Activated CD8-positive, alpha-beta memory T cell treated with anti-CD3 and anti-CD28 coated beads, Interleukin-2, amount 10 ng/mL, durations not matched to agents 7 days and 5 days (primary cell): Measurements from ENCODE around the gene RINL. TPM values are rescaled to one million over a fixed set of nuclear protein-coding genes. Genes with fewer than 3 reads are reported as not detected.

Source experiments
- ATAC-seq: fragments of 150-1000 bp; cut with Tn5 transposase; one replicate; pipeline ENCODE4 v1.10.0; 2021; ENCODE audit warnings: moderate library complexity
- CTCF ChIA-PET: fragments of 350-600 bp; sonication (Branson Sonifier 250); formaldehyde crosslinking; loops from one replicate; lab custom pipeline; 2021; ENCODE audit warnings: antibody characterized with exemption; lab: Charles Lee
- DNase-seq: peaks from one replicate; pipeline ENCODE4 v3.0.0-alpha.2; 2020
- H3K27ac Mint-ChIP-seq: one replicate; pipeline ENCODE4 v1.8.0; 2021; ENCODE audit warnings: mild to moderate bottlenecking, mixed read lengths
- H3K27me3 Mint-ChIP-seq: one replicate; pipeline ENCODE4 v1.8.0; 2021; ENCODE audit warnings: mixed read lengths
- H3K36me3 Mint-ChIP-seq: one replicate; pipeline ENCODE4 v1.8.0; 2021; ENCODE audit warnings: mild to moderate bottlenecking, mixed read lengths
- H3K4me1 Mint-ChIP-seq: one replicate; pipeline ENCODE4 v1.8.0; 2021; ENCODE audit warnings: mixed read lengths
- H3K4me3 Mint-ChIP-seq: one replicate; pipeline ENCODE4 v1.8.0; 2021; ENCODE audit warnings: mild to moderate bottlenecking, moderate library complexity, mixed read lengths
- H3K9me3 Mint-ChIP-seq: one replicate; pipeline ENCODE4 v1.8.0; 2022; ENCODE audit warnings: low read depth, mixed read lengths
- total RNA-seq, 2 experiments: library from RNA; stranded (reverse); gene quantifications; one replicate each; pipeline ENCODE4 v1.2.3, GENCODE V29; 2021

RINL gene
- total RNA-seq, 2 experiments from 2014 or later, result 80.1 to 81.0 TPM

DNA sequence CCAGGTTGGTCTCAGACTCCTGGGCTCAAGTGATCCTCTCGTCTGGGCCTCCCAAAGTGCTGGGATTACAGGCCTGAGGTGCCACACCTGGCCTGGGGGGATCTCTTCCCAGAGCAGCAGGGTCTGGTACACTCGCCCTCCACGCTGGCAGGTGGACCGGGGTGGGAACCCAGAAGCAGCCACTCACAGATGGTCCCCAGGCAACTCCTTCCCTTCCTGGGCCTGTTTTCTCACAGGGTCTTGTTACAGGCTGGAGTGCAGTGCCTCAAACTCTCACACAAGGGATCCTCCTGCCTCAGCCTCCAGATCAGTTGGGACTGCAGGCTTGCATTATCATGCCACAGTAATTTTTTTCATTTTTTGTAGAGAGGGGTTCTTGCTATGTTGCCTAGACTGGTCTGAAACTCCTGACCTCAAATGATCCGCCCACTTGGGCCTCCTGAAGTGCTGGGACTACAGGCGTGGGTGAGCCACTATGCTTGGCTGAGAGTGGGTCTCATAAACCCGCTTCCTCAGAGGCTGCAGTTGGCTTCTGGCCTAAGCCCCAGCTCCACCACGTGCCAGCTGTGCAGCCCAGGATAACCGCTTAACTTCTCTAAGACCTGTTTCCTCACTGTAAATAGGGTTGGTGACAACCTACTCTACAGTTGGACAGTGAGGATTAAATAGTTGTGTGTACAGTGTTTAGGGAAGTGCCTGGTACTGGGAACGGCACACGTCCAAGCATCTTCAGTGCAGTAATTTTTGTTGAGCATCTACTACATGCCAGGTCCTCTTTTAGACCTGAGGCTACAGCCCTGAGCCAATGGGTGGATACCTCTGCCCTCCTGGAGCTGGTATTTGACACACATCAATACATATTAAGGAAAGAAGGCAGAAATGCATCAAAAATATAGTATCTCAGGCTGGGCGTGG, 34.8 kb upstream of the RINL start:
- no peak for ATAC-seq
- CTCF ChIA-PET, result interaction anchor here (1.0 to 1.6 kb wide), 4 partner anchors 11 to 26 kb away, joined by 3 to 7 read pairs (median 3); partner anchors contain the start of genes MRPS12 and SARS2

DNA sequence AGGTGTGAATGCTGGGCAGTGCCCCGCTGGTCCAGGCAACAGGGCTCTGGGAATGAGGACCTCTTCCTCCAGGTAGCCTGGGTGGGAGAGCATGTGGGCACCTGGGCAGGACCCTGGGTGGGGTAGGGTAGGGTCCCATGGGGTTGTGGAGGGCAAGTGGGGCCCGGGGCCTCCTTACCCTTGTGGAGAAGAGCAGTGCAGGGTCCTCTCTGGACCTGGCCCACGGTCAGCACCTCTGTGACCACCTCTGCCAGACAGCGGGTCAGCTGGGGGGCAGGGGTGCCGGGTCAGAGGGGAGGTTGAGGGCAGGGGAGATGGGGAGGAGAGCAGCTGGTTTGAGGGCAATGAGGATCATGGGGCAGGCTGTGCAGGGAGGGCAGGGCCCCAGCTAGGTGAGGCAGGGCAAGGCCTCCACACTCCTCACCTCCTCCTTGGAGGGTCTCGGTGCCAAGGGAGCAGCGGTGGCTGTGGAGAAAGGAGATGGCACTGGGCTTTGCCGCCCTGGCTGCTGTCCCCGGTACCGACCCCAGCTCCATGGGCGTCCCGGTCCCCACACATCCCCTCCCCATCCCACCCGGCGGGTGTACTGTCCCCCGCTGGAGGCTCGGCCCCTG, 33.4 kb upstream of the RINL start:
- H3K27ac Mint-ChIP-seq, result no peak overlapping the region
- H3K4me3 Mint-ChIP-seq, result no peak overlapping the region
- DNase-seq, result no peak
- peaks cover 9% of the 10 kb centered on the region for H3K4me1 Mint-ChIP-seq
- H3K36me3 Mint-ChIP-seq, result peaks cover 26% of the 10 kb centered on the region
- H3K9me3 Mint-ChIP-seq, result peaks cover 4% of the 10 kb centered on the region
- CTCF ChIA-PET, result interaction anchor here (1.0 kb wide), 1 partner anchor 19 kb away, joined by 3 read pairs; the partner anchor contains the start of genes MRPS12 and SARS2
- ATAC-seq, result no peak
- H3K27me3 Mint-ChIP-seq, result no peaks in the 10 kb centered on the region

More for the DNA sequence above, 34.8 kb upstream of the RINL start:
- Mint-ChIP-seq H3K9me3 (no peaks in the 10 kb centered on the region), H3K27me3 (no peaks in the 10 kb centered on the region), H3K4me3 (no peak overlapping the region), H3K36me3 (peaks cover 13% of the 10 kb centered on the region), H3K4me1 (peaks cover 9% of the 10 kb centered on the region), H3K27ac (no peak overlapping the region)
- DNase-seq, result no peak

DNA sequence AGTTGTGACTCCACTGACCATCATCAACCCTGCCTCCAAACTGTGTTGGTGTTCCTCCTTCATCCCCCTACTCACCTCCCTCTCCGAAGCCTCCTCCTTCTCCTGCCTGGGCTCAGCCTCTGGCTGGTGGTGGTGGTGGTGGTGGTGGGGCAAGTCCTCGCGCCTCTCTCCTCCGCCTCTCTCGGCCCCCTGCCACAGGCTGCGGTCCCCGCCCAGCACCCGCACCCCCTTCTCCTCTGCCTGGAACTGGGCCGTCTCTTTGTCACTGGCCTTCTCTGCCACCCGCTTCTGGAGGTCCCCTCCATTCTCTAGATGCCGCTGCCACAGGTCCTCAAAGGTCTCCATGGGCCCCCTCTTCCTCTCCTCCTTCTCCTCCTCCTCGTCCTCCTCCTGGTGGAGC, 32.4 kb upstream of the RINL start:
- CTCF ChIA-PET, result no interaction called here
- no peak for ATAC-seq
- no peak overlapping the region for H3K27ac Mint-ChIP-seq

DNA sequence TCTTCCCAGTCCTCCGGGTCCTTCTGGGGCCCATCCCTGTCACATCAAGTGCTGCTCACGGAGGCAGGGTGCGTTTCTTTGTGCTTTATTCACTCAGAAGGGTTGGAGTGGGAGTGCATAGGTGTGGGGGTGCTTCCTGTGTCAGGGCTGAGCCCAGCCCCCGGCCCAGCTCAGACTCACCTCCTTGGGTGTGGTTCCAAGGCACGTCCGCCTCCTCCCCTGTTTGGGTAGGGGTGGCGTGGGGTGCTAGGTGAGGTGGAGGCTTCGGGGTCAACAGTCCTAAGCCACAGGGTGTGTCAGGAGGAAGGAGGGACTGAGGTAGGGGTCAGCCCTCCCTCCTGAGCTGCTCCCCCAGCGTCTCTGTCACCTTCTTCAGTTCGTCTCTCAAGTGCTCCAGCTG, 30.8 kb upstream of the RINL start:
- H3K9me3 Mint-ChIP-seq, result peaks cover 4% of the 10 kb centered on the region
- peaks cover 40% of the 10 kb centered on the region for H3K36me3 Mint-ChIP-seq

More for the DNA sequence above, 32.4 kb upstream of the RINL start:
- DNase-seq, result no peak
- Mint-ChIP-seq H3K4me1 (peaks cover 9% of the 10 kb centered on the region), H3K9me3 (peaks cover 4% of the 10 kb centered on the region), H3K4me3 (no peak overlapping the region), H3K36me3 (peaks cover 28% of the 10 kb centered on the region), H3K27me3 (no peaks in the 10 kb centered on the region)

DNA sequence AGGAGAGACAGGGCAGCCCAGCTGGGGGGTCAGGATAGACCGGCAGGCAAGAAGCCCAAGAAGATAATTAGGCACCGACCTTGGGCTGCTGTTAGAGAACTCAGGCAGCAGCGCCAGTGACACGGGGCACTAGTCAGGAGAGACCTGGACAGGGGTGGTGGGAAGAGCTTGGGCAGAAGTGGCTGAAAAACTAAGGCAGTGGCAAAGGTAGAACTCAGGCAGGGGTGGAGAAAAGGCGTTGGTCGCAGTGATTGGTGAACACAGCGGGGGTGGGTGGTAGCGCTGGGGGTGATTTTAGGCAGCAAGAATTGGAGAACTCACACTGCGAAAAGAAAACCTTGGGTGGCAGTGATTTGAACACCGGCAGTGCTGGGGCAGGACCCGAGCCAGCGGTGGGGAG, 29.6 kb upstream of the RINL start:
- no peak overlapping the region for H3K27ac Mint-ChIP-seq
- peaks cover 46% of the 10 kb centered on the region for H3K36me3 Mint-ChIP-seq
- peaks cover 15% of the 10 kb centered on the region for H3K4me1 Mint-ChIP-seq
- H3K9me3 Mint-ChIP-seq, result peaks cover 4% of the 10 kb centered on the region
- DNase-seq, result no peak
- H3K27me3 Mint-ChIP-seq, result no peaks in the 10 kb centered on the region
- CTCF ChIA-PET, result interaction anchor here (1.0 to 2.1 kb wide), 2 partner anchors 20 to 23 kb away, joined by 4 to 9 read pairs; partner anchors contain the start of genes MRPS12 and SARS2
- H3K4me3 Mint-ChIP-seq, result no peak overlapping the region
- ATAC-seq, result no peak

More for the DNA sequence above, 30.8 kb upstream of the RINL start:
- DNase-seq, result no peak
- no peak for ATAC-seq
- CTCF ChIA-PET, result interaction anchor here (1.0 to 2.1 kb wide), 2 partner anchors 9 to 21 kb away, joined by 3 to 9 read pairs; partner anchors contain the start of genes NFKBIB and SIRT2
- Mint-ChIP-seq H3K27ac (peak overlapping the region; percentile 9), H3K4me3 (no peak overlapping the region), H3K4me1 (peaks cover 16% of the 10 kb centered on the region), H3K27me3 (no peaks in the 10 kb centered on the region)

DNA sequence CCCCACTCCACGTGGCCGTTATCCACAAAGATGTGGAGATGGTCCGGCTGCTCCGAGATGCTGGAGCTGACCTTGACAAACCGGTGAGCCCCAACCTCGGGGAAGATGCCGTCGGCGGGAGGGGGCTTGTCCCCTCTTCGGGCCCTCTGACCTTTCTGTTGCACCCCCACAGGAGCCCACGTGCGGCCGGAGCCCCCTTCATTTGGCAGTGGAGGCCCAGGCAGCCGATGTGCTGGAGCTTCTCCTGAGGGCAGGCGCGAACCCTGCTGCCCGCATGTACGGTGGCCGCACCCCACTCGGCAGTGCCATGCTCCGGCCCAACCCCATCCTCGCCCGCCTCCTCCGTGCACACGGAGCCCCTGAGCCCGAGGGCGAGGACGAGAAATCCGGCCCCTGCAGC, 29.2 kb upstream of the RINL start:
- CTCF ChIA-PET, result interaction anchor here (1.8 to 2.1 kb wide), 2 partner anchors 20 to 50 kb away, joined by 3 to 9 read pairs; no protein-coding TSS in a partner anchor
- H3K27me3 Mint-ChIP-seq, result no peaks in the 10 kb centered on the region
- DNase-seq (no peak), ATAC-seq (no peak)
- H3K36me3 Mint-ChIP-seq, result peaks cover 47% of the 10 kb centered on the region
- peaks cover 11% of the 10 kb centered on the region for H3K4me1 Mint-ChIP-seq
- peaks cover 4% of the 10 kb centered on the region for H3K9me3 Mint-ChIP-seq
- no peak overlapping the region for H3K27ac Mint-ChIP-seq
- H3K4me3 Mint-ChIP-seq, result no peak overlapping the region

DNA sequence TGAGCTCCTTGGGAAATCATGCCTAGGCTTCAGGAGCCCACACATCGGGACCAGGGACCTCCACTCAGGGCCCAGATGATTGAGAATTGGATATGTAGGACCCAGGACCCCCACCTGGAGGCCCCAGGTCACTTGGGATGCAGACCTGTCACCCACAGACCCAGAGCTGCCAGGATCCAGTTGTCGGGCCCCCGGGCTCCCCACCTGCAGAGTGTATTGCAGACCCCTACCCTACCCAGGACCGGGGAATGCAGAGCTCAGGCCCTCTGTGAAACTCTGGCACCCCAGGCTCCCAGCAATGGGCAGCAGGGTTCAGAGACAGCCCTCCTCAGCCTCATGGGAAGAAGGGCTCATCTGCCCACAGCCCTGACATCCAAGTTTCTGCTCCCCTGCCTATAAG, 27.5 kb upstream of the RINL start:
- H3K27me3 Mint-ChIP-seq, result no peaks in the 10 kb centered on the region
- peaks cover 22% of the 10 kb centered on the region for H3K4me1 Mint-ChIP-seq
- ATAC-seq, result no peak
- CTCF ChIA-PET, result interaction anchor here (1.3 to 1.8 kb wide), 4 partner anchors 18 to 136 kb away, joined by 3 to 9 read pairs (median 5); partner anchors contain the start of genes MRPS12 and SARS2
- peaks cover 4% of the 10 kb centered on the region for H3K9me3 Mint-ChIP-seq
- H3K4me3 Mint-ChIP-seq, result no peak overlapping the region
- peaks cover 53% of the 10 kb centered on the region for H3K36me3 Mint-ChIP-seq
- H3K27ac Mint-ChIP-seq, result no peak overlapping the region
- DNase-seq, result no peak

DNA sequence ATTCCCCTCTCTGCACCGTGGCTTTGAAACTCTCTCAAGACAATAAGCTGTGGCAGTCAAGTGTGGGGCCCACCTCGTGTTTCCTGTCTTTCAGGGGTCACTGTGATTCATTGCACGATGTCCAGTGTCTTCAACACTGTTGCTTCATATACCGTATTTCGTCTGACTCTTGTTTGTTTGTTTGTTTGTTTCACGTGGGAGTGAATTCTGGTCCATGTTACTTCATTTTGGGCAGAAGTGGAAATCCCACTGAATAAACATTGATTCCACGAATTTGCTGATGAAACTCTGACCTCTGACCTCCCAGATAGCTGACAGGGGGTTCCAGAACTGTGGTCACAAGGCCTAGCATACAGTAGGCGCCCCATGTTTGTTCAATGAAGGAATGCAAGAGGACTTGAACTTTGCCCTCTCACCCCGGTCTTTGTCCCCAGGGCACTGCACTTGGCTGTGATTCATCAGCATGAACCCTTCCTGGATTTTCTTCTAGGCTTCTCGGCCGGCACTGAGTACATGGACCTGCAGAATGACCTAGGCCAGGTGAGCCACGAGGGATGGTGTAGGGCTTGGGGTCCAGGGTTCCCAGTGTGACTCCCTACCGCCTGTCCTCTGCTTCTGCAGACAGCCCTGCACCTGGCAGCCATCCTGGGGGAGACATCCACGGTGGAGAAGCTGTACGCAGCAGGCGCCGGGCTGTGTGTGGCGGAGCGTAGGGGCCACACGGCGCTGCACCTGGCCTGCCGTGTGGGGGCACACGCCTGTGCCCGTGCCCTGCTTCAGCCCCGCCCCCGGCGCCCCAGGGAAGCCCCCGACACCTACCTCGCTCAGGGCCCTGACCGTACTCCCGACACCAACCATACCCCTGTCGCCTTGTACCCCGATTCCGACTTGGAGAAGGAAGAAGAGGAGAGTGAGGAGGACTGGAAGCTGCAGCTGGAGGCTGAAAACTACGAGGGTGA, 26.8 kb upstream of the RINL start:
- no peak for DNase-seq
- peaks cover 54% of the 10 kb centered on the region for H3K36me3 Mint-ChIP-seq
- no peak overlapping the region for H3K27ac Mint-ChIP-seq
- ATAC-seq, result no peak
- peaks cover 4% of the 10 kb centered on the region for H3K9me3 Mint-ChIP-seq
- CTCF ChIA-PET, result interaction anchor here (1.3 to 1.4 kb wide), 2 partner anchors 17 to 25 kb away, joined by 6 to 9 read pairs; partner anchors contain the start of genes MRPS12 and SARS2
- H3K4me3 Mint-ChIP-seq, result no peak overlapping the region
- no peaks in the 10 kb centered on the region for H3K27me3 Mint-ChIP-seq
- H3K4me1 Mint-ChIP-seq, result peaks cover 27% of the 10 kb centered on the region

DNA sequence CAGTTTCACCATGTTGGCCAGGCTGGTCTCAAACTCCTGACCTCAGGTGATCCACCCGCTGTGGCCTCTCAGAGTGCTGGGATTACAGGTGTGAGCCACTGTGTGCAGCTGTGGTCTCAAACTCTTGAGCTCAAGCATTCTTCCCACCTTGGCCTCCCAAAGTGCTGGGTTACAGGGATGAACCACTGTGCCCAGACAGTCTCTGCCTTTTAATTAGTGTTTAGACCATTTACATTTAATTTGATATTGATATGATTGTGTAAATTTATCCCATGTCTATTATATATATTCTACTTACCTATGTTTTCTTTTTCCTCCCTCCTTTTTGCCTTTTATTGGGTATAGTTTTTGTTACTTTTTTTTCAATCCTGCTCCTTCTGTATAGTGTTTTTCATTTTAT, 23.6 kb upstream of the RINL start:
- Mint-ChIP-seq H3K36me3 (peaks cover 34% of the 10 kb centered on the region), H3K4me1 (peaks cover 40% of the 10 kb centered on the region), H3K27me3 (no peaks in the 10 kb centered on the region), H3K9me3 (no peaks in the 10 kb centered on the region), H3K4me3 (peak overlapping the region; percentile 21), H3K27ac (peak overlapping the region; percentile 14)
- CTCF ChIA-PET, result interaction anchor here (1.0 to 4.0 kb wide), 4 partner anchors 14 to 268 kb away, joined by 3 to 34 read pairs (median 5); partner anchors contain the start of genes MRPS12 and SARS2
- ATAC-seq (no peak), DNase-seq (no peak)

DNA sequence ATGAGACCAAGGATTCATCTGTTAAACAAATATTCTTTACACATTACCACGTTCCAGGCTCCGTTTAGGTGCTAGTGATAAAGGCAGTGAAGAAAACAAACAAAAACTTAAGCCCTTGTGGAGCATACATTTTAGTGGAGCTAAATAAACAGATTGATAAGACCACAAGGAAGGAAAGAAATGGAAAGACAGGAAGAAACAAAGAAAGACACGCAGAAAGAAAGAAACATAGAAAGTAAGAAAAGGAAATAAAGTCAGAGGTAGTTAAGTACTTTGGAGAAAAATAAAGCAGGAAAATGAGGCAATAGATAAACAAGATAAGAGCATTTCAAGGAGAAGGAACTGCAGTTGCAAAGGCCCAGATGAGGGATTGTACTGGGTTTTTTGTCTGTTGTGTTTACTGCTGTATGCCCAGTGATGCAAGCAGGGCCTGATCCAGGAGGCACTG, 22.7 kb upstream of the RINL start:
- ATAC-seq (no peak), DNase-seq (no peak)
- Mint-ChIP-seq H3K27me3 (no peaks in the 10 kb centered on the region), H3K9me3 (no peaks in the 10 kb centered on the region), H3K4me3 (peak overlapping the region; percentile 97), H3K4me1 (peaks cover 40% of the 10 kb centered on the region), H3K36me3 (peaks cover 31% of the 10 kb centered on the region), H3K27ac (peak overlapping the region; percentile 54)
- CTCF ChIA-PET, result interaction anchor here (0.6 to 4.0 kb wide), 9 partner anchors 13 to 355 kb away, joined by 3 to 34 read pairs (median 5); partner anchors contain the start of genes MRPS12 and SARS2

DNA sequence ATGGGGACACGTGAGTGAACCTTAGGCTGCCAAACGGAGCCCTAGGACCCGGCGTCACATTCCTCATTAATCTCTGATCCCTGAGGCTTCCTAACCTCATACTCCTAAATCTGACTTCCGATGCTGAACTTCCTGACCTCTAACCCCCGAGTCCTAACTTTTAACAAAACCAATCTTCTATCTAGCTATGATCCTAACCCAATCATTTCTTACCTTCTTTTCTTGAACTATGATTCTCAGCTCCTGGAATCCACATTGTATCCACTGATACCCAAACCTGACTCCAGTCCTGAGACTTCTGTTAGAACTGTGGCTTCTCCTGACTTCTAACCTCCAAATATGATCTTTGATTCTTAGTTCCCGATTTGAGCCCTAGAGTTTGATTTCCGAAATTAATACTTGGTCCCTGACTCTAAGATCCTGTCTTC, 22.1 kb upstream of the RINL start:
- Mint-ChIP-seq H3K27ac (peak overlapping the region; percentile 92), H3K36me3 (peaks cover 28% of the 10 kb centered on the region), H3K9me3 (no peaks in the 10 kb centered on the region), H3K4me3 (peak overlapping the region; percentile 97), H3K4me1 (peaks cover 40% of the 10 kb centered on the region), H3K27me3 (no peaks in the 10 kb centered on the region)
- ATAC-seq, result no peak
- DNase-seq, result no peak
- CTCF ChIA-PET, result interaction anchor here (0.6 to 4.0 kb wide), 10 partner anchors 13 to 581 kb away, joined by 3 to 34 read pairs (median 4); partner anchors contain the start of genes FAM98C, MRPS12 and SARS2
